ENCODE data around the gene PRKCD. TPM values are rescaled to one million over a fixed set of nuclear protein-coding genes. Genes with fewer than 3 reads are reported as not detected.

The PRKCD gene
- total and polyA plus RNA-seq, 2 of the 4 experiments (the other 2 are of a cell fraction), result 4.3 to 19.0 TPM

GRCh38 chr3:53227993-53228885, 67.2 kb downstream of the PRKCD start:
- in situ Hi-C loops (cut with MboI; ENCODE audit: low sequenced_read_pairs), result no loop called here

More at GRCh38 chr3:53227993-53228885, 67.2 kb downstream of the PRKCD start:
- no peak overlapping the region for H3K18ac ChIP-seq (ENCODE audit: low read depth, low read length)
- 98% methylated on average over 7 of the region's 24 CpGs; no CpG with 5 or more reads in 1 of the 2 experiments for WGBS, 2 experiments (ENCODE audit: extremely low coverage in 2 of 2, insufficient read length in 1 of 2)
- no peak overlapping the region for H2BK5ac ChIP-seq (ENCODE audit: low read depth, low read length, poor library complexity, severe bottlenecking)
- TF ChIP-seq BHLHE40 (IDR thresholded peaks at IDR 0.05; ENCODE audit: low read depth, low read length), result no peak
- BruUV-seq (replicated peaks), result no TSS peak
- no peaks in the 10 kb centered on the region for H3K9me1 ChIP-seq (ENCODE audit: insufficient read depth, low read length)
- DNase-seq (no peak), ATAC-seq (ENCODE audit: low read depth) (no peak)
- H3K36me3 ChIP-seq (ENCODE audit: control insufficient read depth, insufficient read depth, low read length), result peaks cover 99% of the 10 kb centered on the region
- H2AK9ac ChIP-seq (replicated peaks; ENCODE audit: low read depth, low read length, poor library complexity), result peak overlapping the region; percentile 12
- H4K8ac ChIP-seq (ENCODE audit: low read depth in 2 of 2, low read length in 2 of 2), result no peak overlapping the region
- H3K9me3 ChIP-seq (ENCODE audit: control insufficient read depth, insufficient read depth, low read length), result no peaks in the 10 kb centered on the region
- H3K4me2 ChIP-seq (ENCODE audit: low read depth, low read length), result no peak overlapping the region
- no peaks in the 10 kb centered on the region for H3K4me1 ChIP-seq (ENCODE audit: control insufficient read depth, insufficient read depth, low read length)
- ChIA-PET CTCF (no interaction called here), POLR2A (ENCODE audit: unreplicated experiment) (no interaction called here)
- H3K27me3 ChIP-seq (ENCODE audit: control insufficient read depth, insufficient read depth, low read length), result no peaks in the 10 kb centered on the region
- H3K4me3 ChIP-seq (ENCODE audit: insufficient read depth, low read depth, low read length), result no peak overlapping the region
- dilution Hi-C loops (cut with HindIII; ENCODE audit: low sequenced_read_pairs, unreplicated experiment), result no loop called here
- no peak overlapping the region for H3K14ac ChIP-seq (replicated peaks; ENCODE audit: low read depth, low read length)
- intact Hi-C loops (cut with micrococcal nuclease), result no loop called here
- no peak overlapping the region for H2BK15ac ChIP-seq (ENCODE audit: low read depth, low read length)
- no peak overlapping the region for H3K9ac ChIP-seq (ENCODE audit: low read depth, low read length)
- no peak overlapping the region for H2AFZ ChIP-seq (replicated peaks; ENCODE audit: low read length, poor library complexity)
- no peak overlapping the region for H4K5ac ChIP-seq (ENCODE audit: low read depth, low read length)
- no peak overlapping the region for H3K27ac ChIP-seq (ENCODE audit: insufficient read depth, low read length)
- no peak overlapping the region for H2BK20ac ChIP-seq (ENCODE audit: low read depth, low read length)
- H4K91ac ChIP-seq (ENCODE audit: insufficient read depth, low read depth, low read length), result no peak overlapping the region
- H2BK120ac ChIP-seq (ENCODE audit: low read depth, low read length), result no peak overlapping the region
- H4K20me1 ChIP-seq (ENCODE audit: insufficient read depth, low read length), result peaks cover 14% of the 10 kb centered on the region
- H3K79me1 ChIP-seq (ENCODE audit: low read depth in 1 of 2, low read length in 2 of 2), result peaks cover 26 to 49% of the 10 kb centered on the region in 2 experiments
- H3K23ac ChIP-seq (ENCODE audit: low read depth, low read length), result no peak overlapping the region
- H3K56ac ChIP-seq (ENCODE audit: extremely low read depth, insufficient read depth, low read length), result no peak overlapping the region
- H3K4ac ChIP-seq (ENCODE audit: low read depth, low read length), result no peak overlapping the region
- H2AK5ac ChIP-seq (ENCODE audit: low read depth, low read length), result no peak overlapping the region

All from IMR-90 (cell line).